ENCODE results near the gene PARP1. TPM values are rescaled to one million over a fixed set of nuclear protein-coding genes. Genes with fewer than 3 reads are reported as not detected.

Gene PARP1
- polyA plus RNA-seq, 10 donors, result 86.3 to 107 (median 97.9) TPM

GRCh38 chr1:226408285-226409184 lies 642 bp upstream of the PARP1 start:
- no peak for DNase-seq

DNA sequence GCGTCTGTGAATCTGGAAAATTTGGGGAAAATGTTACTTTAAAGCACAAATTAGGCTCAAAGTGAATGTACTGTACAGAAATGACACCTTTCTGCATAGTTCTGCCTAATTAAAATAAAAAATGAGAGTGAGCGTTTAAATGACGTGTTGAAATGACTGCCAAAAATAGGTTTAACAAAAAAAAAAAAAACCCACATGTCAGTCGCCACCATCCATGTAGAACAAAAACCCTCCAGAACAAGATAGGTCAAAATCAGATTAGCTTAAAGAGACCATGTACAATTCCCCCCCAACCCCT lies 745 bp downstream of the PARP1 start:
- DNase-seq, result no peak

- DNase-seq, result peak in 1 of 3 donors; percentile 18
Observed at GRCh38 chr1:226406401-226406881, 1.5 kb downstream of the PARP1 start.

DNA sequence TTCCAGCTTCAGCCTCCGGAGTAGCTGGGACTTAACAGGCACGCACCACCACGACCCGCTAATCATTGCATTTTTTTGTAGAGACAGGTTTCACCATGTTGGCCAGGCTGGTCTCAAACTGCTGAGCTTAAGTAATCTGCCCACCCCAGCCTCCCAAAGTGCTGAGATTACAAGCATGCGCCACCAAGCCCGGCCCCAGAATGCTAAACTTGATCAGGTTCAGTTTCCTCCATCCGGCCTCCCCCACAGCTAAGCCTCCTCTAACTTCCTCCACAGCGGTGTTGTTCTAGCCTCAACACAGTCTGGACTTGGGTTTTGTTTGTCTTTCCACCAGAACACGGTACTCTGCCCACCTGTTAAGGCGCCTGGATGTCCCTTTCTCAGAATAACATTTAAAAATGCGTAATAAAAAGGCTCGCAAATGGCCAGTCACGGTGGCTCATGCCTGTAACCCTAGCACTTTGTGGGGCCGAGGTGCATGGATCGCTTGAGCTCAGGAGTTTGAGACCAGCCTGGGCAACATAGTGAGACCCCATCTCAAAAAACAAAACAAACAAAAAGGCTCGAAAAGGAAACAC lies 2.4 kb downstream of the PARP1 start:
- no peak for DNase-seq

GRCh38 chr1:226404904-226405222 lies 3.0 kb downstream of the PARP1 start:
- no peak for DNase-seq

DNA sequence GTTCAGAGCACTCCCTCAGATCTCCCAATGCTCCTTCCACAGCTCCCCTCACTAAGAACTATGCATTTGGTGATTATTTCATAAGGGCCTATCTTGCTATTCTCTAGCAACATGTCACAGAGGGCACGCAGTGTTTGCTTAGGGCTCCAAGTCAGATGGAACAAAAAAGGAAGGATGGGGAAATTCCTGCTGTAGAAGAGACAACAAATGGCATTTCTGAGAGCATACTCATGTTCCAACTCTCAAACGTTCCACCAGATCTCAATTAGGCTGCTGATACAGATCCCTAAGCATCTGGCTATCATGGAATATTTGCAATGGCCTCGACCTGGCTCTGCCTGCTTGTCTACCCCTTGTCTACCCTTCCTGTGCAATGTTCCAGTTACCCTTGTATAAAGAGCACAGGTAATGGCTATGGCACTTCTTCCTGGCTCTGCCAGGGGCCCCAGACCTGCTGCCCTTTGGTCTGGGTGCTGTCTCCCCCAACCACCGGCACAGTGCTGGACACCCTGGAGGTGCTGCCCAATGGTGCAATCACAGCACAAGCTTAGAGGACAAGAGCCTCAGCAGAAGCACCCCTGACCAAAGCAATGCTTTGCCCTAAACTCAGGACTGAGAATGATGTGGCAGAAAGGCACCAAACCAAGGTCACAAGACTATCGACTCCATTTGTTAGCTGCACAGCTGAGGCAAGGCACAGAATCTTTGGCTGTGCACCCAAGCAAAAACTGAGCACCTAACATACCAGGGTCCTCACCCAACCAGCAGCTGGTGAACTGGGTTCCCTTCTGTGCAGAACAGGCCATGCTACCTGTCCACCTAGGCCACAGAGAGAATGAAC lies 3.6 kb downstream of the PARP1 start:
- DNase-seq, result no peak

DNA sequence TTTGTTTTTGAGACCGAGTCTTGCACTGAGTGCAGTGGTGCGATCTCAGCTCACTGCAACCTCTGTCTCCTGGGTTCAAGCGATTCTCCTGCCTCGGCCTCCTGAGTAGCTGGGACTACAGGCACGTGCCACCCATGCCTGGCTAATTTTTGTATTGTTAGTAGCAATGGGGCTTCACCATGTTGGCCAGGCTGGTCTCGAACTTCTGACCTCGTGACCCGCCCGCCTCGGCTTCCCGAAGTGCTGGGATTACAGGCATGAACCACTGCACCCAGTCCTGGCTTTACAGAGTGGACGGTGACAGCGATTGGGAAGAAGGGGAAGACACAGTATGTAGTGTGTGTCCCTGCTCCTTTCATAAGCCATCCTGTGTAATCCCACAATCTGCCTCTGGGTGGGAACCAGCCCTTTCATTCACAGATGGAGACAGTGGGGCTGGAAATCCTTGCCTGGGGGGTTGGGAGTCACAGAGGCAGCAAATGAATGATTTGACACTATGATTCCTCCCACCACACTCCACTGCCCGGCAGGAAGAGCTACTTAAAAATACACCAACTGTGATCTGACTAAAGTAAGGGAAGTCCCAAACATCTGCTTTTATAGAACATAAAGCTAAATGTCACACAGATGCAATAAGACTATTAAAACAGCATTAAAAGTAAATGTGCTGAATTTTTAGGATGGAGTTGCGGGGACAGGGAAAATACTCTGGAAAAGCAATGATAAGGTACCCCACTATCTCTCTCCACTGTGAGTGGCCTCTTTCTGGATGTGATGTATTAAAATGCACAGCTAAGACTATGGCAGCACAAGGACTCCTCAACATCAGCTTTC lies 4.5 kb downstream of the PARP1 start:
- peak in 1 of 3 donors; percentile 17 for DNase-seq

DNA sequence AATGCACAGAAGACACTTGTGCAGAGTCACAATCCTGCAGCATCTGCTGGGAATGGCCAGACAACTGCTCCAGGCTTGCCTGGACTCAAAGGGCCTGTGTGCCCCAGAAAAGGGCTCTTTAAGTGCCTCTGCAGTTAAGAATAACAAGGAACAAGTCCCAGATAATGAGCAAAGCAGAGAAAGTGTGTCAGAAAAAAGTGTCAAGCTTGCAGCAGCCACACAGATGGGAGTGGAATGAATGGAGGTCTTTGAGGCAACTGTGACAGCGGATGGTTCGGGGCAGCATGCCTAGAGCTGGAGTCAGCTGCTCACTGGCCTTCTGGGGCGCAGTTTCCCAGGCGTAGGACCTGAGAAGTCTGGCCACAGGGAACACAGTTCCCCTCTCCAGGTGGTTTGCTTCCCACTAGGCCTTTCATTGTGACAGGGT lies 5.1 kb downstream of the PARP1 start:
- no peak for DNase-seq

GRCh38 chr1:226401355-226402303 lies 6.3 kb downstream of the PARP1 start:
- DNase-seq, result no peak

- no peak for DNase-seq
Observed at GRCh38 chr1:226400519-226401354, 7.2 kb downstream of the PARP1 start.

- no peak for DNase-seq
Observed at GRCh38 chr1:226397955-226398636, 9.8 kb downstream of the PARP1 start.

GRCh38 chr1:226397011-226397926 lies 10.6 kb downstream of the PARP1 start:
- peak in 1 of 3 donors; percentile 44 for DNase-seq

DNA sequence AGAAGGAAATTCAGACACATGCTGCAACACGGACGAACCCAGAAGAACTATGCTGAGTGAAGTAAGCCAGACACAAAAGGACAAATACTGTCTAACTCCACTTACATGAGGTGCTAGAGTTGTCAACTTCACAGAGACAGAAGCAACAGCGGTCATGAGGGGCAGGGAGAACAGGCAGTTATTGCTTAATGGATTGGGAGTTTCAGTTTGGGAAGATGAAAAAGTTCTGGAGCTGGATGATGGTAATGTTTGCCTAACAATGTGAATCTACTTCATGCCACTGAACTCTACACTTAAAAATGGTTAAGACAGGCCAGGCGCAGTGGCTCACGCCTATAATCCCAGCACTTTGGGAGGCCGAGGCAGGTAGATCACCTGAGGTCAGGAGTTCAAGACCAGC lies 12.1 kb downstream of the PARP1 start:
- DNase-seq, result no peak

DNA sequence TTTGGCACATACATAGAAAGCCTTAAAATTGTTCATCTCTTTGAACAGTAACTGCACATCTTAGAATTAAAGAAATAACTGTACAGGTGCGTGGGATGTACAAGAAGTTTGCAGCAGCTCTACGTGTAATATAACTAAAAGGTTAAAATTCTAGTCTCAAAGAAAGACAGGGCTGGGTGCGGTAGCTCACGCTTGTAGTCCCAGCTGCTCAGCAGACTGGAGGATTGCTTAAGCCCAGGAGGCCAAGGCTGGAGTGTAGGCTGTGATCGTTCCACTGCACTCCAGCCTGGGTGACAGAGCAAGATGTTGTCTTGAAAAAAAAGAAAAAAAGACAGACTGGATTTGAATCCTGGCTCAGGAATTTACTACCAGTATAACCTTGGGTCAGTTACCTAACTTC lies 13.4 kb downstream of the PARP1 start:
- no peak for DNase-seq

DNA sequence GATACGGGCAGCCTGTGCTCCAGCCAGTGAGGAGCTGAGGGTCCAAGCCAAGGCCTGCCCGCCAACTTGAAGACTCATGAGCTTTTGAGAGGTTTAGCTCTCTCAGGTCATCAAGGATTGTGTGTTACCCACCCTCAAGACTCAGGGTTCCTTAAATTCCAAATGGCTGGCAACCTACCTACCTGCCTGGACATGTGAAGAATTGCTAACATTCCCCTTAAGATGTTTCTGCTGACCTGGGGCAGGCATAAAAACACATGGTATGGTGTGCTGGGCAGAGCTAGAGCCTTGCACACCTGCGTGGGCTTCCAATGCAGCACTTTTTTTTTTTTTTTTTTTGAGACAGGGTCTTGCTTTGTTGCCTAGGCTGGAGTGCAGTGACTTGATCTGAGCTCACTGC lies 17.2 kb downstream of the PARP1 start:
- DNase-seq, result no peak

DNA sequence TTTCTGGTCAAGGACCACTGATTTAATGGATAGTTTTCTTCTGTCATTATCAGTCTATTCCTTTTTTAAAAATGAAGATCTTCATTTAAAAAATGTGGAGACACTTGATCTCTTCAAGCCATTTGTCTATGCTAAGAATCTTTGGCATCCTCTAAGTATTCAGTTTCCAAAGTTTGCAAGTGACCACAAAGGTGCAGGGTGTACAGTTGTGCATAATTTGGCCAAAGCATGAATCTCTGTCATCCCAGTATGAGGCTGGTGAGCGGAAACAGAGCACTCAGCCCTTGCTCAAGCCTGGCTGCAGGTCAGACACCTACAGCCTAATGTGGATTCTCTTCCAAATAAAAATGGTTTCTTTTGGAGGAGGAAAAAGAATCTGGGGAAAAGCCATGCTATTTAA lies 19.8 kb downstream of the PARP1 start:
- no peak for DNase-seq

DNA sequence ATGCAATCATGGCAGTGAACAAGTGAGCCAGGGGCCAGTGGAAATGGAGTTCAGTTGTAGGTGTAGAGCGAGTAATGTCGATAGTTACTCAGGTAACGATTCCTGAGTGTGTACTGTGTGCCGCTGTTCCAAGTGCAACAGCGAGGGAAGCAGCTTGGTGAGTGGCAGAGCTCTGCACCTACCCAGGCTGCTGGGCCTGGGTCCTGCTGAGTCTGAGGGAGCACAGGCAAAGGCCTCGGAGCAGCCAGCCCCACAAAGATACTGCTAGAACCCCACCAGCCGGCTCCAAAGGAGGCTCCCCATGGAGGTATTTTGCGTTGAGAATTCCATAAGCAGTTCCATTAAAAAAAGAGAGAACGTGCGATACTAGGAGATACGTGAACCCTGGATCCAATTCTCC lies 23.2 kb downstream of the PARP1 start:
- no peak for DNase-seq

GRCh38 chr1:226384040-226384439 lies 23.9 kb downstream of the PARP1 start:
- DNase-seq, result no peak

Data from muscle of back (tissue), 11 donors.